WTC11 (cell line): ENCODE data around the gene KRT9.

Experiments used
- E2F1 ChIP-seq: sonication (generic); formaldehyde crosslinking; IDR thresholded peaks from 2 replicates; pipeline ENCODE4 v1.8.0; 2022; ENCODE audit warnings: mild to moderate bottlenecking, missing genetic modification reagents
- NR1H2 ChIP-seq: sonication (generic); formaldehyde crosslinking; IDR thresholded peaks from 2 replicates; pipeline ENCODE4 v1.9.0; 2021; ENCODE audit warnings: mild to moderate bottlenecking, moderate library complexity, missing genetic modification reagents

DNA sequence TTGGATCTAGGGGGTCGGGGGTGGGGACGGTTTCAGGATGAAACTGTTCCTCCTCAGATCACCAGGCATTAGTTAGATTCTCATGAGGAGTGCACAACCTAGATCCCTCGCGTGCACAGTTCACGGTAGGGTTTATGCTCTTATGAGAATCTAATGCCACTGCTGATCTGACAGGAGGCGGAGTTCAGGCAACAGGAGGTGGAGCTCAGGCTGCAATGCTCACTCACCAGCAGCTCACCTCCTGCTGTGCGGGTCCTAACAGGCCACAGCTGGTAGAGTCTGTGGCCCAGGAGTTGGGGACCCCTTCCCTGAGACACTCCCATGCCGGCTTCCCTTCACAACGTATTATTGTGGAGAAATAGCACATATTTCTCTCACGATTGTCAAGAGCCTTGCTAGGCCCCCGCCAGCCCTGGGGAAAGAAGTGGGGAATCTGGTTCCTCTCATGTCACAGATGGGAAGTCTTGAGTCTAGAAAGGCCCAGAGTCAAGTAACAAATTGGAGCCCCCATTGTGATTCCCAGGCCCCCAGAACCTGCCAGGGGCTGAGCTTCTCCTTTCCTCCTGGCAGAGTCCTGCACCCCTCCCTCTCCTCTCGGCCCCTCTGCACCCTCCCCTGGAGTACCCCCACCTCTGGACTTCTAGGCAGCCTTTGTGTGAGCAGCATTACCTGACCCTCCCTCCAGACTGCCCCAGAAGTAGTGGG is 20.9 kb upstream of the KRT9 start:
- TF ChIP-seq E2F1 (CRISPR knock-in tag) (no peak), NR1H2 (no peak)
